ACC112 (cell line): ENCODE results near the gene TERF2IP.

Source experiments
- H2AFZ ChIP-seq: fragments of 200-600 bp; sonication (generic); one replicate; pipeline ENCODE4 v1.6.0; 2017; ENCODE audit warnings: antibody characterized with exemption, low read length; ENCODE audit not compliant: unreplicated experiment
- H3K27ac ChIP-seq: fragments of 200-600 bp; sonication (generic); 2 replicates; pipeline ENCODE4 v1.5.1; 2014; ENCODE audit warnings: low read depth, mild to moderate bottlenecking, antibody characterized with exemption, low read length, moderate library complexity
- H3K27me3 ChIP-seq: fragments of 200-600 bp; sonication (generic); 2 replicates; pipeline ENCODE4 v1.6.1; 2014; ENCODE audit warnings: mild to moderate bottlenecking, antibody characterized with exemption, low read length, moderate library complexity, mixed read lengths; ENCODE audit not compliant: insufficient read depth
- H3K36me3 ChIP-seq: fragments of 200-600 bp; sonication (generic); 2 replicates; pipeline ENCODE4 v1.6.1; 2016; ENCODE audit warnings: mild to moderate bottlenecking, antibody characterized with exemption, low read length, moderate library complexity, mixed read lengths; ENCODE audit not compliant: insufficient read depth
- H3K4me1 ChIP-seq: fragments of 200-600 bp; sonication (generic); one replicate; pipeline ENCODE4 v1.6.1; 2016; ENCODE audit warnings: low read length, mixed read lengths; ENCODE audit not compliant: insufficient read depth, unreplicated experiment, control insufficient read depth
- H3K4me3 ChIP-seq: fragments of 200-600 bp; sonication (generic); 2 replicates; pipeline ENCODE4 v1.5.1; 2014; ENCODE audit warnings: mild to moderate bottlenecking, low read depth, low read length
- H3K79me2 ChIP-seq: fragments of 200-600 bp; sonication (generic); one replicate; pipeline ENCODE4 v1.6.0; 2016; ENCODE audit warnings: low read length; ENCODE audit not compliant: control insufficient read depth, unreplicated experiment, insufficient read depth

TERF2IP gene, protein sequence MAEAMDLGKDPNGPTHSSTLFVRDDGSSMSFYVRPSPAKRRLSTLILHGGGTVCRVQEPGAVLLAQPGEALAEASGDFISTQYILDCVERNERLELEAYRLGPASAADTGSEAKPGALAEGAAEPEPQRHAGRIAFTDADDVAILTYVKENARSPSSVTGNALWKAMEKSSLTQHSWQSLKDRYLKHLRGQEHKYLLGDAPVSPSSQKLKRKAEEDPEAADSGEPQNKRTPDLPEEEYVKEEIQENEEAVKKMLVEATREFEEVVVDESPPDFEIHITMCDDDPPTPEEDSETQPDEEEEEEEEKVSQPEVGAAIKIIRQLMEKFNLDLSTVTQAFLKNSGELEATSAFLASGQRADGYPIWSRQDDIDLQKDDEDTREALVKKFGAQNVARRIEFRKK

DNA sequence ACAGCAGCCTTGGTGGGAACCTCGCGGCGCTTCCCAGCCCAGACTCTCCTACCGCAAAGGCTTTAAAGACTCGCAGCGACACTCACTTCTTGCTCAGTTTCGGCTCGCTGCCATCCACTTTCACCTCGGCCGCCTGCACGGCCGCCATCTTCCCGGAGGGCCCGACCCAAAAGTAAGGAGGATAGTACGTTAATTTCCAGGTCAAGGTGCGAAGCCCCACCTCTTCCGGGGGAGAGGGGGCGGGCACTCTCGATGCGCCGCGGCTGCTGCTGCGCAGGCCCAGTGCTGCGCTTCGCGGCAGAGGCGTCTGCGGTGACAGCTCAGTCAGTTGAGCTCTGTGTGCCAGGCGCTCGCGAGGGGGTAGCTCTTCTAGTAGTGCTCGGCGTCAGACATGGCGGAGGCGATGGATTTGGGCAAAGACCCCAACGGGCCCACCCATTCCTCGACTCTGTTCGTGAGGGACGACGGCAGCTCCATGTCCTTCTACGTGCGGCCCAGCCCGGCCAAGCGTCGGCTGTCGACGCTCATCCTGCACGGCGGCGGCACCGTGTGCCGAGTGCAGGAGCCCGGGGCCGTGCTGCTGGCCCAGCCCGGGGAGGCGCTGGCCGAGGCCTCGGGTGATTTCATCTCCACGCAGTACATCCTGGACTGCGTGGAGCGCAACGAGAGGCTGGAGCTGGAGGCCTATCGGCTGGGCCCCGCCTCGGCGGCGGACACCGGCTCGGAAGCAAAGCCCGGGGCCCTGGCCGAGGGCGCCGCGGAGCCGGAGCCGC lies at the start of gene TERF2IP, which contains the start of gene KARS1:
Gene TERF2IP (plus strand): TSS at position 282 of the 773 bp plus-strand sequence. CDS start 110 bp downstream, at position 392.
Gene KARS1 (minus strand): TSS at position 174 of the 773 bp plus-strand sequence. CDS start 26 bp downstream, at position 148.
- H3K36me3 ChIP-seq: peaks cover 16% of the 10 kb centered on the region
- H3K79me2 ChIP-seq: peaks cover 94% of the 10 kb centered on the region
- peak within 1 kb of the TSS; percentile 91 for H3K4me3 ChIP-seq

DNA sequence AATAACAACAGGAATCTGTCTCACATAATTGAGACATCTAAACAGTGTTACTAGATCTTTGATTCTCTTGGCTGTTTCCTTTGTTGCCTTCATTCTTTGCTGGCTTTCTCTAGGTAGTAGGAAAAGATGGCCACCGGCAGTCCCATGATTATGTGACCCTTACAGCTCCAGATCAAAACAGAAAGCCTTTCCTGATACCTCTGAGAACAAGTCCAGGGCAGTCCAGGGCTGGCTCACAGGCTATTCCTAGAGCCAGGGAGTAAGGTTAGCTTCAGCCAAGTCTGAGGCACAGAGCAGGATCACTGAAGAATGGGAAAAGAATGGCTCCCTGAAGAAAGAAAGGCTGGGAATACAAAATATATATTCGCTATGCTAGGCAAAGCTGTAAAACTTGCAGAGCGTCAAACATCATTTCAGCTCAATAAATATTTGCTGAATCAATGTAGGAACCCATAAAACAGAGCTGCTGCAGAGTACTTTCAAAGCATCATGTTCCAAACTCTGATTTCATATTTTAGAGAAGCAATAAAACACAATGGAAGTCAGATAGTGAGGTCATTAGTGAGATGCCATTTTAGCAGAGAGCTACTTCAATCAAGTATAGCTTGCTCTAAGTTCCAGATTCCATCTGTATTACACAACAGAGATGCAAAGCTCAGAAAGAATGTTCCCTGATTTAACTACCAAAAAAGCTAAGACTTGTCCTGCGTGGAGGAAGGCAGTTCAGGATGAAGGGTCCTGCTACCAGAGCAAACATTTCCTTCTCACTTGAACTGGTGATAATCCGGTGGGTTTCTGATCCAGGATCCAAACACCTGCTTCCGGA lies 47.9 kb upstream of the TERF2IP start:
- Histone ChIP-seq H3K4me1 (peaks cover 2% of the 10 kb centered on the region), H2AFZ (no peak overlapping the region), H3K36me3 (peaks cover 48% of the 10 kb centered on the region), H3K27ac (no peak overlapping the region), H3K79me2 (no peaks in the 10 kb centered on the region), H3K4me3 (no peak overlapping the region), H3K27me3 (no peaks in the 10 kb centered on the region)

More for the DNA sequence above, at the start of gene TERF2IP, which contains the start of gene KARS1:
- H2AFZ ChIP-seq: peak within 1 kb of the TSS; percentile 98
- peaks cover 22% of the 10 kb centered on the region for H3K4me1 ChIP-seq
- H3K27me3 ChIP-seq: no peaks in the 10 kb centered on the region
- H3K27ac ChIP-seq: peak within 1 kb of the TSS; percentile 76

DNA sequence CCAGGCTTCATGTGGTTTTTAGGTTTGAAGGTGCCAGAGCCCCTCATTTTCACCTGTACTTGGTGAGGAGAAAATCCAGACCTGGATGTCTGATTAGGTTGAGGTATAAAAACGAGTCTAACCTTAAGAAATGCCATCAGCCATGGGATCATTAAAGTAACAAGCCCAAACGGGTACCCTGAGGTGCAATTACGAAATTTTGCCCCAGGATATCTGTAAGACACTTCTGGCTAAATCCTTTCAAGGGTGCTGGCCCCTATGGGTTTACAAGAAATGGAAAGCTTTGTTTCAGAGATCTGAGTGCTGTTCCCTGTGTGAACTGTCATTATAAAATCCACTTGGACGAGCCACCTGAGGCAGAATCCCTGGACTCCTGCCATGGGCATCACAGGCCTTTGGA lies 44.3 kb upstream of the TERF2IP start:
- Histone ChIP-seq H3K36me3 (peaks cover 47% of the 10 kb centered on the region), H3K79me2 (no peaks in the 10 kb centered on the region), H3K27me3 (no peaks in the 10 kb centered on the region), H3K27ac (no peak overlapping the region), H3K4me1 (no peaks in the 10 kb centered on the region), H2AFZ (no peak overlapping the region), H3K4me3 (no peak overlapping the region)

DNA sequence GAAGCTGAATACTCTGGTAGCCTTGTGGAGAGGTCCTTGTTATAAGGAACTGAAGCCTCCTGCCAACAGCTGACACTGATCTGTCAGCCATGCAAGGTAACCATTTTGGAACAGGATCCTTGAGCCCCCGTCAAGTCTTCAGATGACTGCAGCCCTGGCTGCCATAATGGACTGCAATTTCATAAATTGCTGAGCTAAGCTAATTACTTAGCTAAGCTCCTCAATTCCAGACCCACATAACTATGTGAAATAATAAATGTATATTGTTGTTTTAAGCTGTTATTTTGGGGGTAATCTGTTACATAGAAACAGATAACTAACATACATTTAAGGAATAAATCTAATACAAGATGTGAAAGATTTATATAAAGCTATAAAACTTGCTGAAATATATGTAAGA lies 41.1 kb upstream of the TERF2IP start:
- peaks cover 58% of the 10 kb centered on the region for H3K36me3 ChIP-seq
- no peaks in the 10 kb centered on the region for H3K4me1 ChIP-seq

DNA sequence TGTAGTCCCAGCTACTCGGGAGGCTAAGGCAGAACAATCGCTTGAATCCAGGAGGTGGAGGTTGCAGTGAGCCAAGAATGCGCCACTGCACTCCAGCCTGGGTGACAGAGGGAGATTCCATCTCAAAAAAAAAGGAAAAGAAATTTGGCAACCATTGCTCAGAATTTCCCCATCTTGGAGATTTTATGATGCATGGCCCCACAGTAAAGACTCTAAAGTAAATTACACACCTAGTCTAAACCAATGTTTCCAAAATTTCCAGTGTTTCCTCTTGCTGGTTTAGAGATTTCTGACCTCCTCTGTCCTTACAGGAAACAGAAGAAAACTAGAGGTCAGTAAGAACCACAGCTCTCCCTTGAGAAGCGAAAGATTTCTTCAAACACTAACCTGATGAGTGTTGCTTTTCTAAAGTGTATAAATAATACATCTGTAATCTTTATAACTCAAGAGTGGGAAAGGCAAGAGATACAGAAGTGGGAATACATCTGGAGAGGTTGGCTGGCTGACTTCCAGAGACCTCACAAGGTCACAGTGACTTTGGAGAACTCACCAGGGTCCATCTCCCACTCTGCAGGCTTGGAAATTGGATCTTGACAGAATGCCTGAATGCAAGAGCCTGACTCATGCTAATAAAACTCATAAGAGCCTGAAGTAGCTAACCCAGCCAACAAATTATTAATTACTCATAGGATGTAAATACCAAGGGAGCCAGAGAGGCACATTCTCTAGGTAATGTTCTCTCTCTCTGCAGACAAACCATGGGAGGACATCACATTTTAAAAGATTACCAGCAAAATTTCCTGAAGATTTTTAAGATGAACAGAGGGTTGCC lies 33.3 kb upstream of the TERF2IP start:
- Histone ChIP-seq H3K79me2 (peaks cover 4% of the 10 kb centered on the region), H3K4me1 (peaks cover 15% of the 10 kb centered on the region), H3K27me3 (no peaks in the 10 kb centered on the region), H3K4me3 (no peak overlapping the region), H2AFZ (no peak overlapping the region), H3K36me3 (peaks cover 49% of the 10 kb centered on the region), H3K27ac (peak overlapping the region; percentile 77)

More for the DNA sequence above, 41.1 kb upstream of the TERF2IP start:
- no peak overlapping the region for H3K27ac ChIP-seq
- H2AFZ ChIP-seq: no peak overlapping the region
- H3K4me3 ChIP-seq: no peak overlapping the region
- no peaks in the 10 kb centered on the region for H3K27me3 ChIP-seq
- no peaks in the 10 kb centered on the region for H3K79me2 ChIP-seq

DNA sequence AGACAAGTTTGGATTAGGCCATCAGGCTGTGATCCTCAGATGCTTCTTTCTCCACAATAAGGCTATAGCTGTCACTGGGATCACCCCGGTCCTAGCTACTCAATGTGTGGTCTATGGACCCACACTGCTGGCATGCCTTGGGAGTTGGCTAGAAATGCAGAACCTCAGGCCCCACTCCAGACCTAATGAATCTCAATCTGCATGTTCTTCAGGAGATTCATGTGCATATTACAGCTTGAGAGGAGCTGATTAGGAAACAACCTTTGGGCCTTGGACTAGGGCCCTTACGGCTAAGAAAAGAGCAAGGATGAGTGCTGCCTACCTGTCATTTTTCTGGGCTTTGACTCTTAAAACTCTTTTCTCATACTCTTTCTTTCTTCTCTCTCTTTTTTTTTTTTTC lies 32.0 kb upstream of the TERF2IP start:
- Histone ChIP-seq H3K4me3 (no peak overlapping the region), H3K27ac (peak overlapping the region; percentile 21; the same call in 1 of the 2 replicates), H3K27me3 (no peaks in the 10 kb centered on the region), H3K36me3 (peaks cover 39% of the 10 kb centered on the region), H3K4me1 (peaks cover 16% of the 10 kb centered on the region), H3K79me2 (peaks cover 4% of the 10 kb centered on the region), H2AFZ (no peak overlapping the region)

DNA sequence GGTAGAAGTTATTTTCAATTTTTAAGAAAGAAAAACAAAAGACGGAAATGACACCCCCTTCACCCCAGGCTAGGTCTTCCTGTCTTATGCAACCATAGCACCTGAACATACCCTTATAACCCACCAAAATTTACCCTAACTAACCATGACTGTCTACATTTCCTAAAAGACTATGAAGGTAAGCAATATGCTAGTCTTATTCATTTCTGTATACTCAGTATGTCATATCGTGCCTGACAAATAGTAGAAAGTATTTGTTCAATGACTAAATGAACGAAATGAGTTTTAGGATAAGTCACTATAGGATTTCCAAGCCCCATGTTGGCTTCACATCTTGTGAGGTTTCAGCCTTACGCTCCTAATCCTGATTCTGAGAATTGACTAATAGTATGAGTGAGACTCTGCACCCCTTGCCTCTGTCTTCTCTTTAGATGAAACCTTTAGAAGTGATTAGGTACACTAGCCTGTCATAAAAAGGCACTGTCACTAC lies 31.0 kb upstream of the TERF2IP start:
- peaks cover 24% of the 10 kb centered on the region for H3K4me1 ChIP-seq
- peaks cover 7% of the 10 kb centered on the region for H3K79me2 ChIP-seq
- H3K4me3 ChIP-seq: no peak overlapping the region
- no peak overlapping the region for H2AFZ ChIP-seq
- no peaks in the 10 kb centered on the region for H3K27me3 ChIP-seq
- peaks cover 34% of the 10 kb centered on the region for H3K36me3 ChIP-seq
- H3K27ac ChIP-seq: no peak overlapping the region

DNA sequence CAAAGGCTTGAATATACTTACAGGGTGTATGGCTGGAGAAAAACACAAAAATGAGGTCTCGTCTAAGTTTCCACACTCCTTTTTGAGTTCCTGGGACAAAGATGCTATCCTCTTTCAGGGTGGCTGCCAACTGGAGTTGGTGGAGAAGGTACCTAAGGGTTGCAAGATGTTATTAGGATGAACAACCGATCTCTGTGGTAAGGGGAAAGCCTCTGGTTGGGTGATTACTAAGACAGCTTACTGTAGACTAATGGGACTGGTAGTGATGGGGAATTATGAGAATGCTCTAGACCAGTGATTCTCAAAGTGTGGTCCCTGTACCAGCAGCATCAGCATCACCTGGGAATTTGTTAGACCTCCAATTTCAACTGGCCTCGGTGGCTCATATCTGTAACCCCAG lies 30.5 kb upstream of the TERF2IP start:
- no peaks in the 10 kb centered on the region for H3K27me3 ChIP-seq
- H3K36me3 ChIP-seq: peaks cover 33% of the 10 kb centered on the region
- peaks cover 26% of the 10 kb centered on the region for H3K4me1 ChIP-seq
- peaks cover 12% of the 10 kb centered on the region for H3K79me2 ChIP-seq
- H3K27ac ChIP-seq: no peak overlapping the region
- H3K4me3 ChIP-seq: no peak overlapping the region
- no peak overlapping the region for H2AFZ ChIP-seq

DNA sequence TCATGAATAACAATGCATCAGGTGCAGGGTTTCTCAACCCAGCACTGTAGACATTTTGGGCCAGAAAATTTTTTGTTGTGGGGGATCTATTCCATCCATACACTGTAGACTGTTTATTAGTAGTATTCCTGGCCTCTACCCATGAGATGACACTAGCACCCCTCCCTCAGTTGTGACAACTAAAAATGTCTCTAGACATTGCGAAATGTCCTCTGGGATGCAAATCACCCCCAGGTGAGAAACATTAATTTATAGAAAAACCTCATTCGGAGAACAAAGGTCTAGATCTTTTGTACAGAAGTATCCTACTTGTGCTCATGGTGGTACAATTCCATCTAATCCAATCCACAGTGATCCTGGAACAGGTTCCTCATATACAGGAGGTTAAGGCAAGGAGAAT lies 28.8 kb upstream of the TERF2IP start:
- H3K27me3 ChIP-seq: no peaks in the 10 kb centered on the region
- peaks cover 26% of the 10 kb centered on the region for H3K4me1 ChIP-seq
- peaks cover 12% of the 10 kb centered on the region for H3K79me2 ChIP-seq
- H3K27ac ChIP-seq: no peak overlapping the region
- no peak overlapping the region for H3K4me3 ChIP-seq
- H2AFZ ChIP-seq: no peak overlapping the region
- peaks cover 17% of the 10 kb centered on the region for H3K36me3 ChIP-seq
